ENCODE measurements around the gene MME.
"Not testable (repeated sequence)": the region's sequence is repeated elsewhere in the genome, so short reads cannot be mapped to it uniquely, and the experiment has no call there.

MME gene

DNA sequence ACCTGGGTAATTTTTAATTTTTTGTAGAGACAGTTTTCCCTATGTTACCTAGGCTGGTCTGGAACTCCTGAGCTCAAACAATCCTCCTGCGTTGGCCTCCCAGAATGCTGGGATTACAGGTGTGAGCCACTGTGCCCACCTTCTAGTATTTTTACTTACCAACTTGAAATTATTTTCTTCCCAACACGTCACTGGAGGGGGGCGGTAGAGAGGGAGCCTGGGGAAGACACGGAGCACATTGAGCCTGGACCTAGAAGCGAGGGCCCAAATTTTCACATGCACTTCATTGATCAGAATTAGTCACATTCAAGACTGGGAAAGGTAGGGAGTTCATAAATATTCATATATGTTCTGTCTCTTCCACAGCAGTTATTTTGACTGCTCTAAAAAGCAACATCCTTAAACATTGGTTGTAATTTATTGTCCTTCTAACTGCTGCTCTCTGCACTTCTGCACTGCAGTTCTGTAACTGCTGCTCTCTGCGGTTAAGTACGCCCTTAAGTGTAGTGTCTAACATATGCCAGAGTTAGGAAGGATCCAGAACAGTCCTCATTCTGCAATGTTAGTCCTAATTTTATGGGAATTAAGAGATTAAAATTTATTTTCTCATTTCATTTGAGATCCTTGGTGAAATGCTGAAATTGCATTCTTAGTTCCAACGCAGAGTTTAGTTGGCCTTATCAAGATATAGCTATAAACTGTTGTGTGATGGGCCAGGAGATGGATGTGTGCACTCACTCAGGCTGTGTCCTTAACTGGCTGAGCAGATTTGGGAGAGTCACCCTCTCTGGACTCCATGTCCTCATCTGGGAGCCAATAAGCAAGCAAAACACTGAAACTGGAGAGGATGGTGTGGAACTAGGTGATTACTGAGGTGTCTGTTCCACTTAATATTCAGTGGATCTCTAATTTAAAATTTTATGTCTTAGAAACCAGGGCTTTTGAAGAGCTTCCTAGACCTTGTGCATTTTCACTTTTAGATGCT, 115.1 kb downstream of the MME start:
- DNase-seq = no peak

- DNase-seq = no peak
Observed at GRCh38 chr3:155196131-155197021, 116.3 kb downstream of the MME start.

- DNase-seq = no peak
Observed at GRCh38 chr3:155197786-155198185, 117.7 kb downstream of the MME start.

DNA sequence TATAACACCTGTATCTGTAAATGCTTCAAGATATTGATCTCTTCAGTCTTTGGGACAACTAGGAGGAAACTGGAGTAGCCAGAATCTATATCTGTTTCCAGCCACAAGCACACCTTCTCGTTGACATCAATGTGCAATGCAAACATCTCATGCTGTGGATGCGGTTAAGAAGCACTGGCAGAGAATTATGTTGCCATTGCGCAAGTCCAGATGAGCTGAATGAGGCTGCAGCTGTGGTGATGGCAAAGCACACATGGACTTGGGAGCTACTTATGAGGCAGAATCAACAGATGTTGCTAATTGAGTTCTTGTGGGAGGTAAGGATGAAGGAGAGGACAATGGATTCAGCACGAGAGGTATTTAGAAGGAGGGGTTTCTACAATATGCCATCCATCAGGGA, 122.5 kb downstream of the MME start:
- no peak for DNase-seq

DNA sequence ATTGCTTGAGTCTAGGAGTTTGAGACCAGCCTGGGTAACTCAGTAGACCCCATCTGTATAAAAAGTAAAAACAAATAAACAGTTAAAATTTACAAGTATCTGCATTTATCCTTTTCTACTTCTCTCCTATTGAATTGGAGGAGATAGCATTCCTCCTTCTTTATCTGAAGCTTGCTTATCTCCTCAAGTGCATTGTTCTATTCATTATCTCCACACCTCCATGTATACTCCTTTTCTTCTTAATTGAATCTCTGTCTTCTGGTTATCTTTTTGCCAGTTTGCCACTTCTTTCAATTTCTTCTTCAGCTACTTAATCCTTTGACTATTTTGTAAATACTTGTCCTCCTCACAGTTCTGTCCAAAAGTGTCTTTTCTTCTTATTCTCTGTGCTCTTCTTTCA, 124.7 kb downstream of the MME start:
- no peak for DNase-seq

GRCh38 chr3:155208183-155208800, 128.2 kb downstream of the MME start:
- no peak for DNase-seq

- no peak for DNase-seq
Observed at GRCh38 chr3:155210736-155211135, 130.6 kb downstream of the MME start.

DNA sequence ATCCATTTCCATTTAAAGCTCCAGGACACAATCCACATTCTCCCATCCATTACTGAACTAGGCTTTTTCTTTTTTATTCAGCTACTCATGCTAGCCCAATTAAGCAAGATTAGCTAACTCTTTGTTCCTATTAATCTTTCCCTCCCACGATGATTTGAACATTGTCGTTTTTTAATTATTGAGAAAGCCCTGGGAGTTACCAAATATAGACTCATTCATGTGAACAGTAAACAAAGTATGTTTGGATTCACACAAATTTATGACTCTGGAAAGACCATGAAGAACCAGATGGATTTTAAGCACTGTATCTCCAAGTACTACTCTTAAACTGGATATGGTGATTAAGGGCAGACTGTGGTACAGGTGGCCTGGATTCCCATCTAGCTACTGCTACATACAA, 131.1 kb downstream of the MME start:
- DNase-seq = no peak

GRCh38 chr3:155211940-155212339, 131.8 kb downstream of the MME start:
- DNase-seq = no peak

GRCh38 chr3:155216007-155216406, 135.9 kb downstream of the MME start:
- not testable (repeated sequence) for DNase-seq

- no peak for DNase-seq
Observed at GRCh38 chr3:155217591-155217990, 137.5 kb downstream of the MME start.

DNA sequence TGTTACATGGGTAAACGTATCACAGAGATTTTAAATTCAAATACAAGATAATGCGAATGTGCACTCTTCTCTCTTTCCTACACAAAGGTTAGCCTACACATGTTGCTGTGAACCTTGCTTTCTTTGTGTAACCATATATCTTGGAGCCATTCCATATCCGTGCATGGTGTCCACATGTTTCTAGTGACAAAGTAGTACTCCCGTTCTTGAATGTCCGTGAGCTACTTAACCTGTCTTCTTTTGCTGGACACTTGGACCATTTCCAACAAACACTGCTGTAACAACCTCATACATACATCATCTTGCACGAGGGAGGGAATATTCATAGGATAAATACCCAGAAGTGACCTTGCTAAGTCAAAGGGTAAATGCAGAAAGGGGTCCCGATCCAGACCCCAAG, 138.3 kb downstream of the MME start:
- DNase-seq = no peak

DNA sequence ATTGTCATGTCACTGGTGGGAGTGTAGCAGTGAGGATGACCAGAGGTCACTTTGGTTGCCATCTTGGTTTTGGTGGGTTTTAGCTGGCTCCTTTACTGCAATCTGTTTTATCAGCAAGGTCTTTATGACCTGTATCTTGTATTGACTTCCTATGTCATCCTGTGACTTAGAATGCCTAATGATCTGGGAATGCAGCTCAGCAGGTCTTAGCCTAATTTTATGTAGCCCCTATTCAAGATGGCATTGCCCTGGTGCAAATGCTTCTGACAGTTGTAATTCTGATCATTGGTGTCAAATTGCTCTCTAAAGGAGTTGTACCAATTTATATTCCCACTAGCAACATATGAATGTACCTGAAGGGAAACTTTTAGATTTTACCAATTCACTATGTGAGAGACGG, 139.0 kb downstream of the MME start:
- DNase-seq = no peak

GRCh38 chr3:155225417-155225816, 145.3 kb downstream of the MME start:
- no peak for DNase-seq

DNA sequence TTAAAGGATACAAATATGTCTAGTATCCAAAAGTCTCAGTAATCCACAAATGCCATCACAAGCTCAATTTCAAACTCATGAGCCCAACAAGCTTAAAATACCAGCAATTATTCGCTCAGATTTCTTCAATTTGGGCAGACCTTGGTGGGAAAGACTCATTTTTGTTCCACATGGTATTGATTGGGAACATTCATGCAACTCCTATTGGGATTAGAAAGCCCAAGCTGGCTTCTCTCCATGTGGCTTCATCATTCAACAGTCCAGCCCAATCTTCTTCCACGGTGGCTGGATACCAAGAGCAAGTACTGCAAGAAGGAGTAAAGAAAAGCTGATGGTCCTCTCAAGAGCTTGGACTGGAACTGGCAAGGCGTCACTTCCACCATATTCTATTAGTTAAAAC, 147.0 kb downstream of the MME start:
- no peak for DNase-seq

DNA sequence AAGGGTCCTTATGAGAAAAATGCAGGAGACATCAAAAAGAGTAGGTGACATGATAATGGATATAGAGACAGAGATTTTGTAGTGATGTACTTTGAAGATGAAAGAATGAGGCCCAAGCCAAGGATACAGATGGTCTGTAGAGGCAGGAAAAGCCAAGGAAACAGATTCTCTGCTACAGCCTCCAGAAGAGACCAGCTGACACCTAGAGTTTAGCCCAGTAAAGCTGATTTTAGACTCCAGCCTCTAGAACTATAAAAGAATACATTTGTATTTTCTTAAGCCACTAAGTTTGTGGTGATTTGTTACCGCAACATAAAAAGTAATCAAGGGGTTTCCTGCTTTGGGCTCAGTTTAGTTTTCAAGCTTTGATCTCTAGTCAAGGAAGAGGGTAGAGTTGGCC, 148.6 kb downstream of the MME start:
- DNase-seq = peak; percentile 42

- no peak for DNase-seq
Observed at GRCh38 chr3:155229086-155229485, 149.0 kb downstream of the MME start.

- DNase-seq = no peak
Observed at GRCh38 chr3:155230382-155230781, 150.3 kb downstream of the MME start.

DNA sequence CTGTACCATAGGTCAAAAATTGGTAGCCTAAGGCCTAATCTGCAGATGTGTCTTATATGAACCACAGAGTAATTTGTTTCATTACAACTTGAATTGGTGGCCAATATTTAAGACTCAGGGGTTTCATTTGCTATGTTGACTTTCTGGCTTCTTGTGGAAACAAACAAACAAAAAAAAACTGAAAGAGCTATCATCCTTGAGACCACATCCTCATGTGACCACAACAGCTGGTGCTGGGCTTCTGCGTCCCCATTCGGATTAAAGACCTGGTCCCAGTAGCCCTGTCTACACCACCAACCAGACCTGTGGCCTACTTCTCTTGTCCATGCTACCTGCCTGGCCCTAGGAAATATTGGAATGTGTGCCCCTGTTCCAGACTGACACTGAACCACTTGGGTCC, 151.7 kb downstream of the MME start:
- DNase-seq = no peak

DNA sequence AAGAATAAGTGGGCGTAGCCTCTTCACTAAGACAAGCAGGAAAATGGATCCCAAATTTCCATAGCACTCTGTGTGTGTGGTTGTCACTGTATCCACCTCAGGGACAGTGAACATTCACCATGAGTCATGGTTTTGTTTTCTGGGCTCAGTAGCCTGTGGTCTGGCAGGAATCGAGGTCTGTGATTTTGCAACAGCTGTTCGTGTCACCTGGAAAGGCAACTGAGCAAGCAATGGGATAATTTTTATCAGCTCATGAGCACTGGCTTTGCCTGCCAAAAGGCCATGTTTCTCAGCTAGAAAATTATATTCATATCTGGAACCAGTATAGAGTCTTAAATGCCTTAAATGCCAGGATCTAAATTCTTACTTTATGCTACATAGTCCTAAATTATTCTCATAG, 152.5 kb downstream of the MME start:
- peak; percentile 78 for DNase-seq

DNA sequence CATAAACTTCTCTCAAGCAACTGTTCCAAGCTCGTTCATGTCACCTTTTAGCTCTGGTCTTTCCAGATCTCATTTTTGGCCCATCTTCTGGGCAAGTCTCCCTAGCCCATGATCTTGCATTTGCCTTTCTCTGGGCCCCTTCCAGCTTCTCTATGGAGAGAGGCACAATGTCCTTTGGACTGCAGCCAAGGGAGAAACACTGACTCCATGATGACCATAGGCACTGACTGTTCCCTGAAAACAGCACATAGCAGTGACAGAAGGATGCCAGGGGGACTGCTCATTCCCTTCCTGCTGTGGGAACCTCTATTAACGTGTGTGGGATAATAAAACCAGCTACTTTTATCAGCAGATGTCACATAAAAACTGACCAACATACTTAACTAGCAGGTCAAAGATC, 153.1 kb downstream of the MME start:
- DNase-seq = peak; percentile 60
